Stimulated activated CD4-positive, alpha-beta T cell treated with anti-CD3 and anti-CD28 coated beads, Interleukin-2, amount 100 ng/mL, for 4 hours (primary cell): ENCODE data around the gene SPATA25.
"Not testable (repeated sequence)": the region's sequence is repeated elsewhere in the genome, so short reads cannot be mapped to it uniquely, and the experiment has no call there.

ENCODE experiments used
- DNase-seq: peaks from one replicate; pipeline ENCODE4 v3.0.0-alpha.2; 2020; ENCODE audit warnings: low read depth

Gene SPATA25

DNA sequence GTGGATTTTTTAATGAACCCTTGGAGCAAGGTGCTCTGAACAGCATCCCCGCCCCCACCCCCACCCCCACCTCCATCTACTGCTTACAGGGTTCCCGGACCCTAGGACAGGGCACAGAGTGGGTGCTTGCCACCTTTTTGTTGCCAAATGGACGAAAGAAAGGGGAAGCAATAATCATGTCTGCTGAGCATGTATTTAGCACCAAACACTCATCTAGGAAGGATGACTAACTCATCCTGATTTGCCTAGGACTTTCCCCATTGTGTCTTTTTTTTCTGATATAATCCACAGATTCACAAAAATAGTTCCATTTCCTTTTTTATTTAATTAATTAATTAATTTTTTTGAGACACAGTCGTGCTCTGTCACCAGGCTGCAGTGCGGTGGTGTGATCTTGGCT lies 25.7 kb upstream of the SPATA25 start:
- no peak for DNase-seq

DNA sequence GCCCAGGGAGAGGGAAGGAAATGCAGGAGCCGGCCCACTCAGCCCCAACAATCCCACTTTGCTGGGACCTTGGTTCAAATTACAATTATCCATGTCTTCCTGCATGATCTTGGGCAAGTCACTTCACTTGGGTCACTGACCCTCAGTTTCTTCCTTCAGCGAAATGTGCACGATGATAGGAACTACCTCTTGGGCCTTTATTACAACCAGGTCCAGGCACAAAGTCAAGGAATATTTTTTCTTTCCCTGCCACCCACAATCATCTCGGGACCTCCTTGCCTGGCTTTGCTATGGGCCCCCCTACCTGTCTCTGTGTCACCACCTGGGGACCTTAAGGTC lies 24.9 kb upstream of the SPATA25 start:
- no peak for DNase-seq

DNA sequence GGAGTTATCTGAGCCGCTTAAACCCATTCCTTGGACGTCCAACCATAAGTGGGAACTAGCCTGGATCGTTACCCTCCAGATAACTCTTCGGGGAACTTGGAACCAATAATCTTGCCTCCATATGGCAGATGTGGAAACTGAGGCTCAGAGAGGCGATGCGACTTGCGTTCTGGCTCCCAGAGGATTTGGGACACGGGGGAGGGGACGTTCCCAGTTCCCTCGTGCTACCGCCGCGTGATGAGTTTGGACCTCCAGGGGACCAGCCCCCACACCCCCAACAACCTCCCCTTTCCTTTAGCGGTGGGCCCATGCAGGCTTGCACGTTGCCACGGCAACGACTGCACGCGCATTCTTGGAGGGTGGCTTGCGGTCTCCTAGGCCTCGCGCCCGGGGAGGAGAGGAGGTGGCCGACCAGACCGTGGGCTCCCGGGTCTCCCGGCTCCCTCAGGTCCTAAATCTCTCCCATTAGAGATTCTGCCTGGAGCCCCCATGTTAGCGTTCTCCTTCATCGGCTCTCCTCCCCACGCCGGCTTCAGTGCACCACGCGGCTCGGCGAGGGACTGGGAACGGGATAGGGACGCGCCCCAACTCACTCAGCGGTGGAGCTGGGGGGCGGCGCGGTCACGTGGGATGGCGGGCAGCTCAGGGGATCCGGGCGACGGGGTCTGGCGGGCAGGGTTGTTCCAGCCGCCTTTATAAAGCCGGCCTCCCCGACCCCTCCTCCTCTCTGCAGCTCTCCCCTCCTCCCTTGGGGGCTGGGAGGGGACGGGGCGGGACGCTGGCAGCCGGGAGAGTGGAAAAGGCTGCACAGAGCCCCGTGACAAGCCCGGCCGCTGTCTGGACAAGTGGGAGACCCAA lies 24.3 kb upstream of the SPATA25 start, which contains the start of gene PLTP:
Gene PLTP (minus strand): TSS at position 670 of the 858 bp plus-strand sequence. CDS start 703 bp downstream, outside the sequence.
- DNase-seq: no peak

DNA sequence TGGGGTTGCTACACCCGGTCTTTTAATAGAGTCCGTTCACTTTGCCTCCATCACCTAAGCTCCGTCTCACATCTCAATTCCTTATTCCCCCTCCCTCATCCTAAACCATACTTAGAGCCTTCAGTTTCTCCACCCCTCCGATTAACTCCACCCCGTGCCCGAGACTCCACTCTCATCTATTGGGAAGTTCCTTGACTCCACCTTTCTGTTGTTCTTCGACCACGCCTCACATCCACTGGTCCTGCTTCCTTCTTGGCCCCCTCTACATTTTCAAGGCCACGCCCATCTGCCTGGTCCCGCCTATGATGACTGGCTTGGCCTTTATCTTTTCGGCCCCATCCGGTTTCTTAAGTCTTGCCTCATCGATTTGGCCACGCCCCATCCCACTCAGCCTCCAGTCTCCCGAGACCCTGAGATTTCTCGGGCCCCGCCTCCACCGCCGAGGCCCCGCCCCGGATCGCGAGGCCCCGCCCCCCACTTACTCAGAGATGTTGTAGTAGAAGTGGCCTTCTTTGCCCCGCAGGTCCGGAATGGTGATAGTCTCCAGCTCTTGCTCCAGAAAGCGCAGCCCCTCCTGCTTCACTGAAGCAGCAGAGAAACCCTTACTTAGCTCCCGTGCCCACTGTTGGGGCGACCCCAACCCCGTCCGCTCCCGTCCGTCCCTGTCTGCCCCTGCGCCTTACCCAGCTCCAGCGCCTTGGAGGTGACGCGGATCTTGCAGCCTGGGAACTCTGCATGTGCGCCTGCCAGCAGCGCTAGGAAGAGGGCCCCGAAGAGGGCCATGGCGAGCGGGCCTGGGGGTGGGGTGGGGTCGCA lies 23.5 kb upstream of the SPATA25 start:
- DNase-seq: peak; percentile 79

DNA sequence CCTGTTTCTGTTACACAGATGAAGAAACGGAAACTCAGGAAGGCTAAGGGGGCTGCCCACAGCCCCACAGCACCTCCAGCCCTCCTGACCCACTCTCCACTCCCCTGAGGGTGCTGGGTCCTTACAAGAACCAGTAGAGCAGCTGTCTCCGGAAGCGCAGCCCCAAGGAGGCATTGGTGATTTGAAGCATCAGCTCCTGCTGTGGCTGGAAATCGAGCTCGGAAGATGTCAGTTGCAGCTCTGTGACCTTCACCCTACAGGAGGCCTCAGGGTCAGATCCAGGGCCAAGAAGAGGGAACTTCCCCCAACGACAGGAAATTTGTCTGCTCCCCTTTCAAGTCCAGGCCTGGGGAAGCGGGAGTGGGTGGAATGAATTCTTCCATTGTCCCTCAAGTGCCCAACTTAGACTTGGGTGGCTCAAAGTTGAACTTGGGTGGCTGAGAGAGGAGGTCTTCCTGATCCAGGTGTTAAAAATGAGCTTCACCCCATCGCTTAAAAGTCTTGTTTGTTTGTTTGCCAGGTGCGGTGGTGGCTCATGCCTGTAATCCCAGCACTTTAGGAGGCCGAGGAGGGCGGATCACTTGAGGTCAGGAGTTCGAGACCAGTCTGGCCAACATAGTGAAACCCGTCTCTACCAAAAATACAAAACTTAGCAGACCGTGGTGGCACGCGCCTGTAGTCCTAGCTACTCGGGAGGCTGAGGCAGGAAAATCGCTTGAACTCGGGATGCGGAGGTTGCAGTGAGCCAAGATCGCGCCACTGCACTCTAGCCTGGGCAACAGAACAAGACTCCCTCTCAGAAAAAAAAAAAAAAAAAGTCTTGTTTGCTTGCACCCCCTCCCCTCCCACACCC lies 22.6 kb upstream of the SPATA25 start:
- no peak for DNase-seq

DNA sequence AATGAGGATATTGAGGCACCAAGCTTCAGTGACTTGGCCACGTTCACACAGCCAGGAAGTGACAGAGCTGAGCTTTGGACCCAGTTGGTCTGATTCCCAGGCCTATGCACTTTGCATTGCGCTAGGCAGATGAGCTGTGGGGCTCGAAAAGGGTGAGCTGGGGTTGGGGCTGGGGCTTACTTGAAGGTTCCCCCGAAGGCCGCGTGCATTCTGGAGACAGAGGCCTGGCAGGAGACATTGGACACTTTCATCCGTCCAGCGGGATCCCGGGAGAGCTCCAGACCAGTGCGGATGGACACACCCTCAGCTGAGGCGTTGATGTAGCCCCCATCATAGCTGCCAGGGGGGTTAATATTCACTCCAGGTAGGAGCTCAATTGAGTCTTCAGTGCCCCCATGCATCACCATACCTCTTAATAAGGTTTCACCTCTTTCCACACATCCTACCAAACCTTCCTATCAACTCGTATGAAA lies 21.9 kb upstream of the SPATA25 start:
- no peak for DNase-seq

DNA sequence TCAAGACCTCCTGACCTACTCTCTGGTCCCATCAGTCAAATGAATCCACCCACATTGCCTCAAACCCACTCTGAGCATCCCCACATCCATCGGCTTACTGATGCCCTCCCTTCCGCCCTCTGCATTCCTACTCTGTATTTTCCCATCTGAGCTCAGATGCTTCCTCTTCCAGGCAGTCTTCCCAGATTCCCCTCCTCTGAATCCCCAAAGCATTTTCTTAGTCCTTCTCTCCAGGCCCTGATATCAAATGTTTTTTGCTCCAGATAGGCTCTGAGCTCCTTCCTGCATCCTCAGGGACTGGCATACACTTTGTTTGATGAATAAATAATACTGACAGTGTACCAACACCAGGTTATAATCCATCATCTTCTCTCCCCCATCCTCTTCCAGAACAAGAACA lies 20.7 kb upstream of the SPATA25 start:
- no peak for DNase-seq

DNA sequence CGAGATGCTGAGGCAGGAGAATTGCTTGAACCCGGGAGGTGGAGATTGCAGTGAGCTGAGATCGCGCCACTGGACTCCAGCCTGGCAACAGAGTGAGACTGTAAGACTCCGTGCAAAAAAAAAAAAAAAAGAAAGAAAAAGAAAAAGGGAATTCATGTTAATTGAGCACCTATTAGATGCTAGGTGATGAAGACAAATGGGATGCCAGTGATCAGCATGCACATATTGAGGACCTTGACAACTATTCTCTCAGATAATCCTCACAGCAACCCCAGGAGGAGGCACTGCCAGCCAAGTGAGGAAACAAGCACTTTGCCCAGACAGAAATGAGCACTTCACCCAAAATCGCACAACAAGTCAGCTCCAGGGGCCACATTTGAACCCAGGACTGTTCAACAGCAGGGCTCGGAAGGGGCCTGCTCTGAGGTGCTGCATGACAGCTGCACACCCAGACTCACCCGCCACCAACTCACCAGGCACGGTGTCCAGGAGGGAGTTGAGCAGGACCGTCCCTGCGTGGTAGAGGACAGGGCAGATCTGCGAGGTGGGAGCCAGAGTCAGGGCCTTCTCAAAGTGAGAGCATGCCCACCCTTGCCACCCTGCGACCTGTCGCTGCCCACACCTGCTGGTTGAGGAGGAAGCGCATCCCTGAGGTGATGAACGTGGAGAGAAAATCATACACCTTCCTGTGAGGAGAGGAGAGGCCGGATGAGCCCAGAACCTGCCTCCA lies 20.0 kb upstream of the SPATA25 start:
- DNase-seq: no peak

DNA sequence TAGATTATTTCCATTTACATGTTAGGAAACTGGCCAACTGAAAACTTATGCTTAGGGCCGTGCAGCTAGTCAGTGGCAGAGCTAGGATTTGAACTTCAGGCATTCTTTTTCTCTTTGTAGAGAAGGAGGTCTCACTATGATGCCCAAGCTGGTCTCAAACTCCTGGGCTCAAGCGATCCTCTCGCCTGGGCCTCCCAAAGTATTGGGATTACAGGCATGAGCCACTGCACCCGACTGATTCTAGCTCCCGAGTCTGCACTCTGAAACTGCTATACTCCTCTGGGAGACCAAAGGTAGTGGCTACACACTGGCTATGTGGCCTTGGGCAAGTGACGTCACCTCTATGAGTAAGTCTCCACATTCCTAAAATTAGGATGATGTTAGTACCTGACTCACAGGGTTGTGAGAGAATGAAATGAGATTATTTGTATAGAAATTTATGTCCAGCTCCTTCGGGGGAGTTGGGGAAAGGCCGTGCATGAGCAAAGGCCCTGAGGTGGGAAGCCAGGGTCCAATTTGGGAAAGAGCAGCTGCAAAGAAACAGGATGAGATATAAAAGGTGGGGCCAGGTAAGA lies 18.2 kb upstream of the SPATA25 start:
- no peak for DNase-seq

DNA sequence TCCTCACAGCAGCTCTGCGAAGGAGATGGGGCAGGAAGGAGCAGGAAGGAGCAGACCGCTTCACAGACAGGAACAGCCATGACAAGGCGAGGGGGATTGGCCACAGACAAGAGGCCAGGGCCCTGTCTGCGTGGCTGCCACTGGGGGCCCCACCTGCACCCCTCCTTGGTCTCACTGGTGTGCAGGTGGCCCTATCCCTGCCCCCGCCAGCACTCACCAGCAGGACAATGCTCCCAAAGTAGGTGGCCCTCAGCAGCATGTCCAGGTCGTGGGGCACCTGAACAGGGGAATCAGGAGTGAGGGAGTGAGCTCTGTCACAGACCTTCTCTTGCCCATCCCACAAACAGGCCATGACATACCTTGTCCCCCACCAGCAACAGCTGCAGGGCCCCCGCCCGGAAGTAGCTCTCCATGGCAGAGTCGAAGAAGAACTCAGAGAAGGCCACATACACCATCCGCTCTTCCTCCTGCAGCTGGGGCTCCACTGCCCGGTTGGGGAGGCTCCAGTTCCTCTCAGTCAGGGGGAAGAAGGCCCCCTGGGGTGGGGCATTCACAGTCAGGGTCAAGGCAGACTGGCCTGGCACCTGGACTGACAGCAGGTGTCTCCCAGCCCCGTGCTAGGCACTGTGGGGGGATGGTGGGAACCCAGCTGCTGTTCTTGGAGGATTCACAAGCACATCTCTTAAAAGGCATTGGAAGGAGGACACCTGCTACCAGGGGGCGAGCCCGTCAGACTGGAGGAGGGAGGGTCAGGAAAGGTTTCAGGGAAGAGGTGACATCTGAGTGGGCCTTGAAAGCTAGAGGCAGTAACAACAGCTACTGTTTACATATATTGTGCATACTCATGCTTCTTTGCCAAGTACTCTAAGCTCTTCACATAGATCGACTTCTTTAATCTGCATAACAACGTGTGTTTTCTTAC lies 17.4 kb upstream of the SPATA25 start:
- DNase-seq: no peak

DNA sequence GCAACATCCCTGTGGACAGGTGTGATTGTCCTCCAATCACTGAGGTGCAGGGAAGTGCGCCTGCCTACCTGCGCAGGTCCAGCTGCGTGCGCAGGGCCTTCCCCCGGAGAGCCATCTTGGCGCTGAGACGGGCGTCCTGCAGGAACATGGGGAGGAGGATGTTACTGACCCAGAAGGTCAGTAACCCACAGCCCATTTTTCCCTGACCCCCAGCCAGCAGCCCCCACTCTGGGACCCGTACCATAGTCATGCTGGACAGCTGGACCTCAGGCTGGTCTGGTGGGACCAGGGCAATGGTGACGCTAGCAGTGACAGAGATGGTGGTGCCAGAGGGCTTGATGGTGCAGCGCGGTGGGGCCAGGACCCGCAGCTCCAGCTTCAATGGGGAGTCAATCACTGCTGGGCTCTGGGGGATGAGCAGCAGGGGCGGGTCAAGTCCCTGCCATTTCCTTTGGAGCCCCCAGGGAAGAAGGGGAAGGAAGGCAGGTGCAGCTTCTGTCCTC lies 14.8 kb upstream of the SPATA25 start:
- no peak for DNase-seq

DNA sequence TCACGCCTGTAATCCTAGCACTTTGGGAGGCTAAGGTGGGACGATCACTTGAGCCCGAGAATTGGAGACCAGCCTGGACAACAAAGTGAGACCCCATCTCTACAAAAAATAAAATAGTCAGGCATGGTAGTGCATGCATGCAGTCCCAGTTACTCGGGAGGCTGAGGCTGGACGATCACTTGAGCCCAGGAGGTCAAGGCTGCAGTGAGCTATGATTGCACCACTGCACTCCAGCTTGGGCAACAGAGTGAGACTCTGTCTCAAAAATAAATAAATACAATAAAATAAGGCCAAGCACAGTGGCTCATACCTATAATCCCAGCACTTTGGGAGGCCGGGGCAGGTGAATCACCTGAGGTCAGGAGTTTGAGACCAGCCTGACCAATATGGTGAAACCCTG lies 13.9 kb upstream of the SPATA25 start:
- not testable (repeated sequence) for DNase-seq

DNA sequence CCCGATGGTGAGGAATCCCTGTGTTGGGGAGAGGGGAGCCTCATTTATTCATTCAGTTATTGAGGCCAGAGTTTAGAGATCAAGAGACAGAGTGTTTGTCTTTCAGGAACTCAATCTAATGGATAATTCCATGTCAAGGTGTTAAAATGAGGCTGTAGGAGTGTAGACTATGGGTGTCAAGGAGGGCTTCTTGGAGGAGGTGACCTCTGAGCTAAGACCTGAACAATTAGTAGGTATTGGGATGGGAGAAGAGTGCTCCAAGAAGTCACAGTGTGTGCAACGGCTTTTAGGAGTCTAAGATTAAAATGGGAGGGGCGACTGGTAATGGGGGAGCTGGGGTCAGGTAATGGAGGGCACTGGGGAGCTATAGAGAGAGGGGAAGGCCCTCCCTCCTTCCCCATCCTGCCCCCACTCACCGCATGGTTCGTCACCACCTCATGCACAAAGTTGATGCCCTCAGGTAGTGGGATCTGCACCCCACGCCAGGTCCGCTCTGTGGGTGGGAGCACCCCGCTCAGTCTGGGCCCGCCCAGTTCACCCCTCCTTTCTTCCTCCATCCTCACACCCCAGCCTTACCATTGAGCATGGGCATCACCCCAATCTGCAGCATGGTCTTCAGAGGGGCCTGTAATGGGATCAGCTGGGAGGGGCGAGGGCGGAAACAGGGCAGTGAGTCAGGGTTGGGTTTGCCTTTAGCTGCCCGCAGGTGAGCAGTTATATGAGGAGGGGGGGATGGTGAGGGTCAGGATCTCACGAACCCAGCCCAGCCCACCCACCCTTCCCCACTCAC lies 11.8 kb upstream of the SPATA25 start:
- no peak for DNase-seq

DNA sequence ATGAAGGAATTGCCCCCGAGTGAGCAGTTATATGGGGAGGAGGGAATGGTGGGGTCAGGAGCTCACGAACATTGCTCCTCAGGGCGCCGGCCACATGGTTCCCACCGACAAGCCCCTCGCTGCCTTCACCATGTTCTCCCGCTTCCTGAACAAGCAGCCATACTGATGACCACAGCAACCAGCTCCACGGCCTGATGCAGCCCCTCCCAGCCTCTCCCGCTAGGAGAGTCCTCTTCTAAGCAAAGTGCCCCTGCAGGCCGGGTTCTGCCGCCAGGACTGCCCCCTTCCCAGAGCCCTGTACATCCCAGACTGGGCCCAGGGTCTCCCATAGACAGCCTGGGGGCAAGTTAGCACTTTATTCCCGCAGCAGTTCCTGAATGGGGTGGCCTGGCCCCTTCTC lies 10.9 kb upstream of the SPATA25 start:
- no peak for DNase-seq

DNA sequence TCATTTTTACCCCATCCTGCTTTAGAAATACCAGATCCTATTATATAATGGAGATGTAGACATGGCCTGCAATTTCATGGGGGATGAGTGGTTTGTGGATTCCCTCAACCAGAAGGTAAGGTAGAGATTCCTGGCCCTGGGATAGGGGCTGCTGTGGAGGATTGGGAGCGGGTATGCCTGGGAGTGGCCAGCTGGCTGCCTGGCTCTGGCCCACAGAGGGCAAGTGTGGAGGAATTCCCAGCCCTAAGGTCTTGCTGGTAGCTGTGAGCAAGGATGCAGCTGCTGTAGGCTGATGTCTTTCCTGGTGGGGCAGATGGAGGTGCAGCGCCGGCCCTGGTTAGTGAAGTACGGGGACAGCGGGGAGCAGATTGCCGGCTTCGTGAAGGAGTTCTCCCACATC lies 10.3 kb upstream of the SPATA25 start:
- DNase-seq: no peak

DNA sequence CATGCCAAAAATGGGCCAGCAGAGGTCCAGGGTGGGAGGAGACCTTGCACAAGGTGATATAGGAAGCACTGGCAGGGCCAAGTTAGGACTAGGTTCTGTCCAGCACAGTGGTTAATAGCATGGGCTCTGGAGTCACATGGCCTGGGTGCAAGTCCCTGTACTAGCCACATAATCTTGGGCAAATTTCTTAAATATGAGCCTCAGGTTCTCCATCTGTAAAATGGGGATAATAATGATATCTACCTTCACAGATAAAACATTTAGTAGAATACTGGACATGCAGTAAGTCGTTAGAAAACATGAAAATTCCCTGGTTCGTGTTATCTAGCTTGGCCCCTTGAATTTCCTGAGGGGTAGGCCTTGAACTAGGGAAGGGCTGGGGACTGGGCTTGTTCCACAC lies 9.9 kb upstream of the SPATA25 start:
- DNase-seq: no peak

DNA sequence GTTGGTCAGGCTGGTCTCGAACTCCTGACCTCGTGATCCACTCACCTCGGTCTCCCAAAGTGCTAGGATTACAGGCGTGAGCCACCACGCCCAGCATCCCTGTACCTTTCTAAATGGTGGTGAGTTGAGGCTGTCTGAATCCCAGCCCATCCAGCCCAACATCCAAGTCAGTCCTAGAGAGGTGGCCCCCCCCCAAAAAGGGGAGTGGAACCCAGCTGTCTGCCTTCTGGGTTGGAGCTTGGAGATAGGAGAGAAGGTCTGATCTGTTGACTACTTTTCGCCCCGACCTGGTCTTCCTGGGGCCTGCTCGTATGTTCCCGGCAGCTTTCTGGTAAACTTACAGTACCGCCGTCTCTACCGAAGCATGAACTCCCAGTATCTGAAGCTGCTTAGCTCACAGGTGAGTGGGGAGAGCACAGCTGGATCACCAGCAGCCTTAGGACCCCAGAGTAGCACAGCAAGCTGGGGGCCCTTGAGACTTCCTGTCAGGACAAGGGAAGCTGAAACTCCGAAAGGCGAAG lies 9.3 kb upstream of the SPATA25 start:
- no peak for DNase-seq

DNA sequence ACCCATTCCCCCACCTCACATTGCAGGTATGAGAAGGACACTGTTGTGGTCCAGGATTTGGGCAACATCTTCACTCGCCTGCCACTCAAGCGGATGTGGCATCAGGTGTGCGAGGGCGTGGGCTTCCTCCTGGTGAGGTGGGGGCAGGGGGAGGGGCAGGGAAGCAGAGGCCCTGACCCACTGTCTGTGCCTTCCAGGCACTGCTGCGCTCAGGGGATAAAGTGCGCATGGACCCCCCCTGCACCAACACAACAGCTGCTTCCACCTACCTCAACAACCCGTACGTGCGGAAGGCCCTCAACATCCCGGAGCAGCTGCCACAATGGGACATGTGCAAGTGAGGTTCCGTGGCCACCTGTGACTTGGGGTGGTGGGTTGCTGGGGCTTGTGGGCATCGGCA lies 7.4 kb upstream of the SPATA25 start:
- no peak for DNase-seq

DNA sequence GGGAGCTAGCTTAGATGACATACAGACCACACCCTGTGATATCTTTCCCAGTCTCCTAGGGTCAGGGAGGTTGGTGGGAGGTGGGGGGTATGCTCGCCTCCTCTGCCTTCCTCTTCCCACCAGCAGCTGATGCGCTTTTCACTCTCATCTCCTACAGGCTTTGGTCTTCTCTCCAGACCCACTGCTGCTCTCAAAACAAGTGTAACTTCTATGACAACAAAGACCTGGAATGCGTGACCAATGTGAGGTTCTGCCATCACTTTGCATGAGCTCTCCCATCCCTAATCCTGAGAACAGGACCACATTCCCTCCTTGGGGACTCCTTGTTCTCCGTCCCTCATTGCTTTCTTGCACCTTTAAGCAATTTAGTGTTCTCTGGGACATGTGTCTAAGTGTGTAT lies 6.4 kb upstream of the SPATA25 start:
- DNase-seq: no peak
